ENCODE measurements around the gene IQCK.
"Not testable (repeated sequence)": the region's sequence is repeated elsewhere in the genome, so short reads cannot be mapped to it uniquely, and the experiment has no call there.

The IQCK gene, protein sequence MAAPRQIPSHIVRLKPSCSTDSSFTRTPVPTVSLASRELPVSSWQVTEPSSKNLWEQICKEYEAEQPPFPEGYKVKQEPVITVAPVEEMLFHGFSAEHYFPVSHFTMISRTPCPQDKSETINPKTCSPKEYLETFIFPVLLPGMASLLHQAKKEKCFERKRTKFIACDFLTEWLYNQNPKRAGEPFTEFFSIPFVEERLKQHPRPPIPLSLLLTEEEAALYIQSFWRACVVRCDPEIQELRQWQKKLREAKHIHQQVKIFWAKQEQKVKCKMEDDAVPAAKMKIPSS

DNA sequence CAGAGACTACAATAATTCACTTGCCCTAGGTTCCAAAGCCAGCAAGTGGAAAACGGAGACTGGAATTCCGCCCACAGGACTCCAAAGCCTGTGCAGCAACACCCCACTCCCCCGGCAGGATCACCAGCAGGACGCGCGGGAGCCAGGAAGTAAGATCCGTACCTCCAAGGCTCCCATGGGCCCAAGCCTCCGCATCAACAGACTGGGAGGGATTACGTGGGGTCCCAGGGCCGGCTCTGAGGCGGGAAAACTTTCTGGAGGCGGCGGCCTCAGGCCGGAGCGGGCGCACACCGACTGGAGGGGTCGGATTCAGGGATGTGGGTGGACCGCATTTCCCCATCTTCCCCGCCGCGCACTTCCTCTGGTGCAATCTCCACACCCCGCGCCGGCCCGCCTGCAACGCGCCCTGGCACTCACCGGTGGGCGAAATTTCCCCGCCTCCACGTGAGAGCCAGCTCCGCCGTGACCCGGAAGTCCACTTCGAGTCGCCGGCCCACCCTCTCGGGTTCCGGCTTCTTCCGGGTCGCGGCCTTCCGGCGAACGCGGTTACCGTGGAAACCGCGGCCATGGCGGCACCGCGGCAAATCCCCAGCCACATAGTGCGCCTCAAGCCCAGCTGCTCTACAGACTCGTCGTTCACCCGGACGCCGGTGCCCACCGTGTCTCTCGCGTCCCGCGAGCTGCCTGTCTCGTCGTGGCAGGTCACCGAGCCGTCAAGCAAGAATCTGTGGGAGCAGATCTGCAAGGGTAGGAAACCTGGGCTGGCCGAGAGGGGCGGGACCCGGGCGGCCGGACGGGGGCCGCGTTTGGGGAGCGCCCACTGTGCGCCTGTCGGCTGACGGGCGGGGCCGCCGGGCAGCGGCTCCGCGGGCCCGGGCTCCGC, at the start of gene IQCK, which contains the start of gene KNOP1:
Gene IQCK, plus strand, starts transcription at position 531 of the 883 bp plus-strand sequence. Its CDS starts 36 bp downstream, at position 567.
Gene KNOP1, minus strand, starts transcription at position 487 of the 883 bp plus-strand sequence. CDS start 3,192 bp downstream, outside the sequence.
- peak; percentile 60 to 78 for DNase-seq (ENCODE audit: low read depth in 2 of 2, low spot score in 1 of 2)

GRCh38 chr16:19672378-19672777, 45.7 kb upstream of the IQCK start:
- DNase-seq (ENCODE audit: low read depth in 2 of 2, low spot score in 1 of 2), result no peak

GRCh38 chr16:19674485-19674884, 43.6 kb upstream of the IQCK start:
- DNase-seq (ENCODE audit: low read depth in 2 of 2, low spot score in 1 of 2), result no peak

GRCh38 chr16:19677402-19677801, 40.7 kb upstream of the IQCK start:
- DNase-seq (ENCODE audit: low read depth in 2 of 2, low spot score in 1 of 2), result no peak

DNA sequence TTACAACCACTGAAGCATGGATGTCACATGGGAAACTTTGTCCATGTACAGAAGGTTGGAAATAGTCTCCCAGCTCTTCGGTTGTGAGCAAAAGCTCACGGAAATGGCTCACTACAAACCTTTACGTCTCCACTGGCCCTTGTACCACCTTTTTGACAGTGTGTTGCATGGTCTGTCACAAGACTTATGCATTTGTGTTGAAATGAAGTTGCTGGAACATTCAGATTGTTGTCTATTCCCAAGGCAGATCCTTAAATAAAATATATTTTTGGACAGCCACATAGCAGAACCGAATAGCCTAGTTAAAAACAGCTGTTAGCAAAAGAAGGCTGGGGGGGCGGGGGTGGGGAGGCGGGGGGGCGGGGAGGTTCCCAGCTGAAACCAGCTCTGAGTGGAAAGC, 39.3 kb upstream of the IQCK start:
- DNase-seq (ENCODE audit: low read depth in 2 of 2, low spot score in 1 of 2), result no peak

GRCh38 chr16:19679281-19679680, 38.8 kb upstream of the IQCK start:
- not testable (repeated sequence) for DNase-seq (ENCODE audit: low read depth in 2 of 2, low spot score in 1 of 2)

DNA sequence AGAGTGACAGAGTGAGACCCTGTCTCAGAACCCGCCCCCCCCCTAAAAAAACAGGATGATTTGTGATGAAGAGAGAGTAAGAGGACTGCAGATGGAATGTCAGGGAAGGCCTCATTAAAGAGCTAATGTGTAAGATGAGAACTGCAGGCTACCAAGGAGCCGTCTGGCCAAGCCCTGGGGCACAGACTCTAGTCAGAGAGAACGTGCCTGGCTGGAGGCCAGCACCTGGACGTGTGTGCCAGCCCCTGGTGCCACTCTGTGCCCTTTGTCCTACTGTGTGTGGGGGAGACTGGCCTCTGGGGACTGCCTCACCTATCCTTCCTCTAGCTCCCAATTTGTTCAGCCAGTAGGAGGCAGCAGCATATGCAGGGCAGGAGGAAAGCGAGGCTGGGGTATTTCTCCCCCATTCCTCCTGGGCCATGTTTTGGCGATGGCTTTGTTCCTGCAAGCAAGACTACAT, 37.2 kb upstream of the IQCK start:
- no peak for DNase-seq (ENCODE audit: low read depth in 2 of 2, low spot score in 1 of 2)

DNA sequence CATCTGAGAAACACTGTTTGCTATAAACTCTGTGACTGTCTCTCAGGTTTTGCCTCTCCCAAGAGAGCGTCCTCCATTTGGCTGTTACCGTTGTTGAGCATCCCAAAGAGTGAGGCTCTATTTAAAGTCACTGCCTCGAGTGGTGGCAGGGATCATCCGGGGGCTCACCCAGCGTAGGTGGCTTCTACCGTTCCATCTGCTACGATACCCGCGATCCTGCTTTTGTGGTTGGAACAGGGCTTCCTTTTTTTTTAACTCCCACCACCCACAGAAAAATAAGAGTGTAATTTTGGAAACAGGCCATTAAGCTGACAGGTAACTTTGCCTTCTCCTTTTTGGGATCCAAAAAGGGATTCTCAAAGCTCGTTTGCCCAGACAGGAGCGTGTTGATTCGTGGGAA, 36.4 kb upstream of the IQCK start:
- no peak for DNase-seq (ENCODE audit: low read depth in 2 of 2, low spot score in 1 of 2)

DNA sequence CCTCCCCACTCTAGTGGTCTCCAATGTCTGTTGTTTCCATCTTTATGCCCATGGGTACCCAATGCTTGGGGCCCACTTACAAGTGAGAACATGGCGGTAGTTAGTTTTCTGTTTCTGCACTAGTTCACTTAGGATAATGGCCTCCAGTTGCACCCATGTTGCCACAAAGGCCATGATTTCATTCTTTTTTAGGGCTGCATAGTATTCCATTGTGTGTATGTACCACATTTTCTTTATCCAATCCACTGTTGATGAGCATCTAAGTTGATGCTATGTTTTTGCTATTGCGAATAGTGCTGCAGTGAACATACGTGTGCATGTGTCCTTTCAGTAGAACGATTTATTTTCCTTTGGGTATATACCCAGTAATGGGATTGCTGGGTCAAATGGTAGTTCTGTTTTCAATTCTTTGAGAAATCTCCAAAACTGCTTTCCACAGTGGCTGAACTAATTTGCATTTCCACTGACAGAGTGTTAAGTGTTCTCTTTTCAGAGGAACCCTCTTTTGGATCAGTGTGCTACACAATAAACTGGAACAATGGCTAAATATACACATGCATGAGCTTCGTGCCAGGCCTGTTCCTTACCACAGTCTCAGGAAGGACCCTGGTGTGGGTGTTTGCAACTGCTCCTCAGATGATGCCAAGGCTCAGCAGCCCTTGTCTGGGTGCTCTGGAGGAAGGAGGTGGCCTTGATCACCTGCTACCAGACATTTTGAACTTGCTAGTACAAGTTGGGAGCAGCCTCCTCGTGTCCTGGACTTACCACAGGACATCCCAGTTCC, 34.4 kb upstream of the IQCK start:
- no peak for DNase-seq (ENCODE audit: low read depth in 2 of 2, low spot score in 1 of 2)

DNA sequence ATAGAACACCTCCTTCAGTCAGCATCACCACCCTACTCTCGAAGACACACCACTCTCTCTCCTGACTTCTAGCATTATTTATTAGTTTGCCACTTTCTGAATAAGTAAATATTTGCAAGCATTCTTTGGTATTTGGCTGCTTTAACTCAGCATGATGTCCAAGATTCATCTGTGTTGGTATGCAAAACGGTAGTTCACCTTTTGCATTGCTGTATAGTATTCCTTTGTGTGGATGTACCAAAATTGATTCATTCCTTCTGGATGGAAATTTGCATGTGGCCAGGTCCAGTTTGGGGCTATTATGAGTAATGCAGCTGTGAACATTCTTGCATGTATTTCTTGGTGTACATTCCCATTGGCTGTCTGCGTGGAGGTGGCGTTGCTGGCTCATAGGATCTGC, 32.9 kb upstream of the IQCK start:
- no peak for DNase-seq (ENCODE audit: low read depth in 2 of 2, low spot score in 1 of 2)

DNA sequence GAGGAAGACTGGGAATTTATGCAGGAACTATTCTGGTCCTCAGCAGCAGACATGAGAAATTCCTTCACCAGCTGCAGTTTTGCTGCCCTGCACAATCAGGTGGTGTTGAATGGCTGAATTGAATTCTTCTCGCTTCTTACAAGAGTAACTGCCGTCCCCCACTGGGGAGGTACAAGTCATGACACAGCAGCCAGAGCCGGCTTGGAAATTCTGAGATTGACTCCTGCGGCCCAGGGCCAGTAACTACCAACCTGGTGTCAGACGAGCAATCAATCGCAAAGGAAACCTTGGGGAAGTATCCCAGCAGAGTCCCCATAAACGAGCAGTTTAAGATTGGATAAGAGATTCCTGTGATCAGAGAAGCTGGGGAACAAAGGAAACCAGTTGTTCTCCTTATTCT, 30.8 kb upstream of the IQCK start:
- no peak for DNase-seq (ENCODE audit: low read depth in 2 of 2, low spot score in 1 of 2)

DNA sequence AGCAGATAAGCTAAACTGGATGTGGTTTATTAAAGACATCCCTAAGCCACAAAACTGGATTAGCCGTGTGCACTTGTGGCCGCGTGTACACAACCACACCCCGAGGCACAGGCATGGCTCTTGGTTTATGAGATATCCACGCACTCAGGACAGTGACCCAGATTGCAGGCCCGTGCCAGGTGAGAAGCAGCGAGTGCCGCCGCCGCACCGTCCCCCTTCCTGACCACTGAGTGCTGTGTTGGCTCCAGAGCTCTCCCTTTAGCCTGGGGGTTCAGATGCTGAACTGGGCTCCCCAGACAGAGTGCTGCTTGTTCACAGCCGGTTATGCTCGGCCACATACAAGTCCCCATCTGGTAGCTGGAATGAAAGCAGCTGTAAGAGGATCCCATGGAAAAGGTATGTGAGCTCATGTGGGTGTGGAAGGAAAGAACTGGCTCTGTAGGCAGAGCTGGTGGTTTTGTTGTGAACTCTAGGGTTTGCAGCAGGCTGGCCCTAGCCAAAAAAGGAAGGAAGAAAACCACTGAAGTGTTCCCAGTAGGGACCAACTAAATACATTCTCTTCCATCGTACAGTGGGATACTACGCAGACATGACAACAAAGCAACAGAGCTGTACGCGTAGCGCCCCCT, 29.6 kb upstream of the IQCK start:
- DNase-seq (ENCODE audit: low read depth in 2 of 2, low spot score in 1 of 2), result no peak

DNA sequence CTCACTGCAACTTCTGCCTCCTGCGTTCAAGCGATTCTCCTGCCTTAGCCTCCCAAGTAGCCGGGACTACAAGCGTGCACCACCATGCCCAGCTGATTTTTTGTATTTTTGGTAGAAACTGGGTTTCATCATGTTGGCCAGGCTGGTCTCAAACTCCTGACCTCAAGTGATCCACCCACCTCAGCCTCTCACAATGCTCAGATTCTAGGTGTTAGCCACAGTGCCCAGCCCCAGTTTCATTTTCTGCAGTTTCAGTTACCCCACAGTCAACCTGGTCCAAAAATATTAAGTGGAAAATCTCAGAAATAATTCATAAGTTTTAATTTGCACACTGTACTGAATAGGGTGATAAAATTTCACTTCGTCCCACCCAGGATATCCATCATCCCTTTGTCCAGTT, 28.7 kb upstream of the IQCK start:
- no peak for DNase-seq (ENCODE audit: low read depth in 2 of 2, low spot score in 1 of 2)

DNA sequence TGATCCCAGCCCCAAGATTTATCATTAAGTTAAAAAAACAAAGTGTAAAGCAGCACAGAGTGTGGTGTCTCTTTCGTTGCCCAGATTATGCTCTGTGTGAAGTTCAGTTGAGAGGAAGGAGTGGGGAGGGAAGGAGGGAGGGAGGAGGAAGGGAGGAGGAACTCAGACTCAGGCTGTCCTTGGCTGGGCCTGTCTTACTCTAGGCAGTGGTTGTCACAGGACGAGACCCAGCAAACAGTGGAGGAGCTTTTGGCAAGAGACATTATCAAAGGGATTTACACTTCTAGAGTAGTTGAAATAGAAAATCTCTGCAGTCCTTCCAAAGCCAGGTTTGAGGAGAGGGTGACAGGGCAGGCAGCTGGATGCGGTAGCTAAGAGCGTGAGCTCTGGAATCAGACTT, 27.9 kb upstream of the IQCK start:
- DNase-seq (ENCODE audit: low read depth in 2 of 2, low spot score in 1 of 2), result no peak

DNA sequence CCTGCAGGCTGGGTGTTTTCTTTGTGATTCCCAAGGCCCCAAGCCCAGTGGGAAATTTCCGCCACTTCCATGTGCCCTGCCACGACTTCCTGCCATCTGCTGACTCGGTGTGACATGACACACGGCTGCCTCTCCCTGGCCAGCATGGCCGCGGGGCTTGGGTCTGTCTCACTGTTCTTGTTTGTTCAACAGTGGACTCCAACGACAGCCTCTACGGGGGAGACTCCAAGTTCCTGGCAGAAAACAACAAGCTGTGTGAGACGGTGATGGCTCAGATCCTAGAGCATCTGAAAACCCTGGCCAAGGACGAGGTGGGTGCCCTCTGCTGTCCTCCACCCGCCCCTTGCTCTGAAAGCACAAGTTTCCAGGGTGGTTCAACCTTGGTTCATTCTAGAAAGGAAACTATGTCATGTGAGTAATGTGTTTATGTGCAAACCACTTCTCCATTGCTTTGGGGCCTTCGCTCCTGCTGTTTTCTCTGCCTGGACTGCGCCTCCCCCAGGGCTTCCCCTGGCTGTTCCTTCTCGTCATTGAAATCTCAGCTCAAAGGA, 26.8 kb upstream of the IQCK start:
- no peak for DNase-seq (ENCODE audit: low read depth in 2 of 2, low spot score in 1 of 2)

DNA sequence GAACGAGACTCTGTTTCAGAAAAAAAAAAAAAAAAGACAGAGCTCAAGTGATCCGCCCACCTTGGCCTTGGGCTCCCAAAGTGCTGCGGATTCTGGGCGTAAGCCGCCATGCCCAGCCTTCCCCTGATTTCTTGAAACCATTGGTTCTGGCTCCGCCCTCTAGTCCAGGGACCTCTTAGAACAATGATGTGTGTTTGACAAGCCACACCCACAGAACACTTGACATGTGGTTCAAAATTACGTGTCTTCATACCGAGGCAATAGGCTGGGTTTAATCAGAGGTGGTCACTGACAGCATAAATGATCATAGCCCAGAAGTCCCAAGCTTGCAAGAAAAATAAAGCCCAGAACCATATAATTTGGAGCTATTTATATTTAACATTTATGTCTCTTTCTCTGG, 23.1 kb upstream of the IQCK start:
- no peak for DNase-seq (ENCODE audit: low read depth in 2 of 2, low spot score in 1 of 2)

DNA sequence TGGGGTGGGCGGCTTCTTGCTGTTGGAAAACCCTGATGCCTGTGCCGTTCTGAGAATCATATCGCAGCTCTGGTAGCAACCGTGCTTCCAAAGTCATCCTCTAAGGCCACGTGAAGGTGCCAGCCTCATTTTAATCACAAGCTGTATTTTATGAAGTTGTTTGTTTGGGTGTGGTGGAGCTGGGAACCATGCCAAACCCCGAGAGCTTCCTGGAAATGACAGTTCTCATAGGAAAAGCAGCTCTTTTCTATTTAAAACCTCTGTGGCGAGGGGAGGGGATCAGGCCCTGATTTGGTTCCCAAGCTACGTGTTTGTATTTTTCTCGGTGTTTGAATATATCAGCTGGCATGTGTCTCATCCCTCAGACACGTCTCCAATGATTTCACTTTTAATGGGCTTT, 21.7 kb upstream of the IQCK start:
- peak in 1 of 2 donors; percentile 31 for DNase-seq (ENCODE audit: low read depth in 2 of 2, low spot score in 1 of 2)

DNA sequence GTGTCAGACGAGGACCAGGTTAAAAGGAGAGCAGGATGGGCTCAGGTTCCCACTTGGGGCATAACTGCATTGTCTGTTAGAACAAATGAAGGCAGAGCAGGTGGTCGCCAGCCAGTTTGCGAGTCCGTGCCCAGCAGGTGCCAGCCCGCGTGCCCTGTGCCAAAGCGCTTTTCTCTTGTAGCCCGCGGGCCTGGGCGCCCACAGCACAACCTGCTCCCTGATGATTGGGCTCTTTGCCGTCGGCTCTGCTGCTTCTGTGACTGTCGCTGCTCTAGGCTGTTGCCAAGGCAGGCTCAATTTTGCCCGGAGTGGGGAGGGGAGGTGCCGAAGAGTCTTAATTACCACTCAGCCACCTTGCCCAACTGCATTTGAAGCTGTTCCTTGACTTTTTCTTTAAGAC, 21.1 kb upstream of the IQCK start:
- DNase-seq (ENCODE audit: low read depth in 2 of 2, low spot score in 1 of 2), result no peak

- DNase-seq (ENCODE audit: low read depth in 2 of 2, low spot score in 1 of 2), result no peak
Measured at GRCh38 chr16:19697756-19698318, 20.2 kb upstream of the IQCK start.
